SK-N-DZ (cell line): ENCODE data around the gene POLE.
A peak's percentile ranks its signal among the peaks of the same experiment; 100 is the strongest.
"Not testable (repeated sequence)": the region's sequence is repeated elsewhere in the genome, so short reads cannot be mapped to it uniquely, and the experiment has no call there.

Experiments used
- DNase-seq: peaks from one replicate; pipeline ENCODE4 v3.0.0-alpha.2; 2015; ENCODE audit warnings: low spot score

The POLE gene

DNA sequence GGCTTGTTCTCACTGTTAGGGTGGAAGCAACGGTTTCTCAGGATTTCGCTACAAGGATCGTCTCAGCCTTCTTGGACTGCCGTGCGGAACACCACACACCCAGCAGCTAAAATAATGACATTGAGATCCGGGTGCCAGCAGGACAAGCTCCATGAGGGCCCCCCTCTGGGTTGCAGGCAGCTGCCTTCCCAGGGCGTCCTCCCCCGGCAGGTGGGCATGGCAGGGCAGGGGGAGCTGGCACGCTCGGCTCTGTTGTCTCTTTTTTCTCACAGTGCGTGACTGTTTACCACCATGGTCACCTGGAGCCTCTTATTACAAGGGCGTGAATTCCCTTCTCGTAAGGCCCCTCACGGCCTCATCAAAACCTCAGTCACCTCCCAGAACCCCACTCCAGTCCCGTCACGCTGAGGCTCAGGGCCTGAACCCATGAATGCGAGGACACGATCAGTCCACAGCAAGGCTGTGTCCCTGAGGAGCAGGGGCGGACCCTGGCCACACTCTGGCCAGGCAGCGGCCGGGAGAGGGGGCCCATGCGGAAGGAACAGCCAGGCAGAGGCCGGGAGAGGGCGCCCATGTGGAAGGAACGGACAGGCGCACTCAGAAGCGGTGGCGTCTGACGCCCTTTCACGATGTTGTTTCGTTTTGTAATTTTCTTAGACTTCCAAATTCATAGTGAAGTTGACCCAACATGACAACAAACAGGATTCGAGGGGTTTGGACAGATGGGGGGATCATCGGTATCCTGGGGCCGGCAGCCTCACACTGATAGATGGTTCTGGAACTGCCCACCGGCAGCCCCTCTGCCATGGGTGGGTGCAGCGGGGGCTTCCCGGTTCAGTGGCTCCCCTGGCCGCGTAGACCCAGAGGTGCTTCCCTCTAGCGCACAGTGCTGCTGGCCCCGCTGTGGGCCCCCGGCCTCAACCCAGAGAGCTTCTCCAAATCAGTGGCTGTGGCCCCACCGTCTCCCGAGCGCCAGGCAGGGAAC, 86.8 kb downstream of the POLE start:
- peak; percentile 75 for DNase-seq

GRCh38 chr12:132599502-132599901, 87.6 kb downstream of the POLE start:
- not testable (repeated sequence) for DNase-seq

GRCh38 chr12:132597333-132598316, 89.5 kb downstream of the POLE start:
- DNase-seq = peak; percentile 76

- no peak for DNase-seq
These were observed 91.1 kb downstream of the POLE start for GRCh38 chr12:132596016-132596415.

GRCh38 chr12:132595183-132595582, 92.0 kb downstream of the POLE start:
- DNase-seq = no peak

- peak; percentile 99 for DNase-seq
These were observed 93.2 kb downstream of the POLE start for GRCh38 chr12:132593938-132594358.

DNA sequence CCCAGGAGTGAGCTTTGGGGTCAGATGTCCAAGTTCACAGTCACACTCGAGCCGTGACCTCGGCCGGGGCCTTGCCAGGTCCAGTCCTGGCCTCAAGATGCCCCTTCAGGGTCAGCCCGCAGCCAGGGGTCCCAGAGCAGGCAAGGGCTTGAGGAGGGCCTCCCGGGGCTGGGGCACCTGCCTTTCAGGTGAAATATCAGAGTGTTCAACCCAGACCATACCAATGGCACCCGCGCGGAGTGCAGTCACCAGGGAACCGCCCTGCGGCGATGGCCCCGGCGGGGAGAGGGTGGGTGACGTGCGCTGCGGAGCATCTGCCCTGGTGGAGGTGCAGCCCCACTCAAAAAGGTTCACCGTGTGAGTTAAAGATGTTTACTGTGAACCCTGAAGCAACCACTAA, 93.6 kb downstream of the POLE start:
- DNase-seq = no peak

DNA sequence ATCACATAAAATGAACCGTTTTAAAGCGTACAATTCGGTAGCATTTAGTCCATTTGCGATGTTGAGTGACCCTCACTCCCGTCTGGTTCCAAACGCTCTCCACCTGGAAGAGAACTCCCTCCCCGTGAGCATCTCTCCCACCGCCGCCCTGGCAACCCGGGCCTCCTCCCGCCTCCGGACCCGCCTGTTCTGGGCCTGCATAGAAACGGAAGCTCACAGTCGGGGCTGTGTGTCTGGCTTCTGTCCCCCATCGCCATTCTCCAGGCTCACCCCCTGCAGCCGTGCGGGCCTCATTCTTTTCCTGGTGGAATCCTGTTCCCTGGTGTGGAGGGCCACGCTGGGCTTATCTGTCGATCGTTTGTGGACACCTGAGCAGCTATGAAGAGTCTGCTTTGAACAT, 94.1 kb downstream of the POLE start:
- DNase-seq = no peak

GRCh38 chr12:132592282-132592970, 94.7 kb downstream of the POLE start:
- DNase-seq = no peak

DNA sequence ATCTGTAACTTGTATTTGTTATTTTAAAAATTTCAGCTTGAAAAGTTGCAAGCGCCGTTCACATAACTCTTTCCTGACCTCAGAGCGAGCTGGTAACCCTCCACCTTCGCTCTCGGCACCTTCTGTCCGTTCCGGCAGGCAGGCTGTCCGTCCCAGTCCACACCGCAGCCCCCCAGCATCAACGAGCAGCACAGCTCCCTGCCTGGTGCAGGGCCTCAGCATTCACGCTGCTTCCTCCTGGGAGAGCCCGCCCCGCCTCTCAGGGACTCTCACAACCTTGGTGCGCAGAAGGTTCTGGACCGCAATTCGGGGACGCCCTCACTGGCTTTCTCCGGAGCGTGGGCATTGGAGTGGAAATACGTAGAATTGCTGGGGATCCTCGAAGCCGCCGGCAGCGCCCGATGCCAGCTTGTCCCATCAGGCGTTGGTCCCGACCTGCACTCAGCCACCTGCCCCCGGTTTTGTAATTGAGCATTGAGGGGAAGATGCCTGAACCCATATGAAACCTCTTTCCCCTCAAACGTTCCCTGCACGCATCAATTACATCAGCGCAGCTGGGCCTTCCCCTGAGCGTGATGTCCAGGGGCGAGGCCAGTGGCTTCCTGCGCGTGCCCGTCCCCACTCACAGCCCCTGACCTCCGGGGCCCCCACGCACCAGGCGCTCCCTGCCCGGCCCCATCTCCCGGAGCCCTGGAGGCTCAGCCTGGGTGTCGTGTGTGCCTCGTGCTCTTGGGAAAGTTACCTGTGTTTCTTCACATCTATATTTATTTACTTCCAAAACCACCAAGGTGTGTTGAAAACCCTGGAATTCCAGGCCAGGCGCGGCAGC, 95.8 kb downstream of the POLE start:
- no peak for DNase-seq

GRCh38 chr12:132588821-132589669, 98.1 kb downstream of the POLE start:
- DNase-seq = no peak

DNA sequence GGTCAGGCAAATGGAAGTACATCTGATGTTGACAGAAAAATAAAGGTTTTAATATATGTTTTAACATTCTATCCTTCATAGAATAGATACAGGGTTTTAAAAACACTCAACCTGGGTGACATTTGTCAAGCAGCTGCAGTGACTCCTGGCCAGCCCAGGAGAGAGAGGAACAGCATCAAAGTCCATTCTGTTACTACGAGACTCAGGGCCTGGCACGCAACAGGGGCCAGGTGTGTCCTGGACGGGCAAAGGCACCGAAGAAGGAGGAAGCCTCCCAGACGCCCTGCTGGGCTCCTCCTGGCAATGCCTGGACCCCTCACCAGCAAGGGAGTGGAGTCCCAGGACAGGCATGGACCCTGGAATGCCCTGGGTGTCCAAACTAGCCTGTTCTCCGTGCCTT, 98.8 kb downstream of the POLE start:
- DNase-seq = no peak

DNA sequence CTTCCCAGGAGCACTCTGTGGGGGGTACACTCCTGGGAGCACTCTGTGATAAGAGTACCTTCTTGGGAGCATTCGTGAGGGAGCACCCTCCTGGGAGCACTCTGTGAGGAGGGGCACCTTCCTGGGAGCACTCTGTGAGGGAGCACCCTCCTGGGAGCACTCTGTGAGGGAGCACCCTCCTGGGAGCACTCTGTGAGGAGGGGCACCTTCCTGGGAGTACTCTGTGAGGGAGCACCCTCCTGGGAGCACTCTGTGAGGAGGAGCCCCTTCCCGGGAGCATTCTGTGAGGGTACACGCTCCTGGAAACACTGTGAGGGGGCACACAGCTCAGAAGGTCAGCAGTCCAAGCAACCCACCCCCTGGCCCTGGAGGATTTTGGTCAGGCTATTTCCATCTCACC, 99.4 kb downstream of the POLE start:
- DNase-seq = no peak

- DNase-seq = no peak
These were observed 100.2 kb downstream of the POLE start for GRCh38 chr12:132586929-132587328.

GRCh38 chr12:132585177-132585576, 102.0 kb downstream of the POLE start:
- DNase-seq = no peak

GRCh38 chr12:132584429-132584828, 102.7 kb downstream of the POLE start:
- DNase-seq = no peak

DNA sequence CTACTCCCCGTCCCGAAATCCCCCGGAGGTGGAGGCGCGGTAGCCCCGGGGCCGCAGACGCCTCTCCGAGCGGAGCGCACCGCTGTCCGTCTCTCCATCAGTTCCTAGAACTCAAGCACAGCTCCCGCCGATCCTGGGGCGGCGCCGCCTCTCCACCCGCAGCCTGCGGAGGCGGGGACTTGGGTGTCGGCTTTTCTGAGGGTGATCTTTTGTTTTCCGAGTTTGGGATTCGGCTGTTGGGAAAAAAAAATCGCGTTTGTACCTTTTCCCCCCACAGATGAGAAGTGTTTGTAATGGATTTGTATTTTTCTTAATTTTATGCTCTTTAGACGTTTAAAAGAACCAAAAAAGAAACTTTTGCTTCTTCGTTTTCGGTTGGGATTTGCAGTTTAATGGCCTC, 103.4 kb downstream of the POLE start:
- DNase-seq = no peak

GRCh38 chr12:132583411-132583710, 103.8 kb downstream of the POLE start:
- DNase-seq = no peak

DNA sequence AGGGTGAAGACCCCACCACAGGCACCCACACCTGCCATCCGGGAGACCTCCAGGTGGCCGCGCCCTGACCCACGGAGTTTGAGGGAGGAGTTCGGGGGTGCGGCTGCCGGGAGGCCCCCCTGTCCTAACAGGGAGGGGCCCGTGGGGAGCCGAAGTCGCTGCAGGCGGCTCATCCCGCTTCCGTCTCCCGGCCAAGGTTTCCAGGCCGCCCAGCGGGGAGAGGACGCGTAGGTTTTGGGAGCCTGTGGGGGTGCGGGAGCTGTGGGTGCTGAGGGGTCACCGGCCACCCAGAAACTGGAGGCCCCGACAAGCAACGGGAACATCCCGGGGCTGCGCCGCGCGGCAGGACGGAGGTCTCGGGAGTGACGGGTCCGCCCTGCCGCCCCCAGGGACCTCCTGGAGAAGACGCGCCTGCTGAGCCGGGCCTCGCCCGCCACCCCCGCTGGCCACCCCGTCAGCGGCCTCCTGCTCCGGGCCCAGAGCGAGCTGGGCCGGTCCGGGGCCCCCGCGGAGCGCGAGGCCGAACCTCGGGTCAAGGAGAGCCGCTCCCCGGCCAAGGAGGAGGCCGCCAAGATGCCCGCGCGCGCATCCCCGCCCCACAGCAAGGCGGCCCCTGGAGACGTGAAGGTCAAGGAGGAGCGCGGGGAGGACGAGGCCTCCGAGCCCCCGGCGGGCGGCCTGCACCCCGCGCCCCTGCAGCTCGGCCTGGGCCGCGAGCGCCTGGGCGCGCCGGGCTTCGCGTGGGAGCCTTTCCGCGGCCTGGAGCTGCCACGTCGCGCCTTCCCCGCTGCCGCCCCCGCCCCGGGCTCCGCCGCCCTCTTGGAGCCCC, 104.3 kb downstream of the POLE start:
- no peak for DNase-seq
